Trophoblast cell (in vitro differentiated cells and primary cell): ENCODE data around the gene FADS6. TPM values are rescaled to one million over a fixed set of nuclear protein-coding genes. Genes with fewer than 3 reads are reported as not detected.

ENCODE experiments used
- DNase-seq, 2 donors: peaks; one replicate each; pipeline ENCODE4 v3.0.0-alpha.2; 2016
- H2AFZ ChIP-seq: 2 replicates; pipeline ENCODE4 v1.6.1; 2013; ENCODE audit warnings: low read length, moderate library complexity, mild to moderate bottlenecking; ENCODE audit not compliant: insufficient read depth, poor library complexity
- H2AK5ac ChIP-seq: 2 replicates; pipeline ENCODE4 v1.6.1; 2013; ENCODE audit warnings: mild to moderate bottlenecking, low read length
- H2BK120ac ChIP-seq: 2 replicates; pipeline ENCODE4 v1.6.1; 2013; ENCODE audit warnings: low read length, mild to moderate bottlenecking, moderate library complexity; ENCODE audit not compliant: insufficient read depth, poor library complexity
- H2BK12ac ChIP-seq: 2 replicates; pipeline ENCODE4 v1.6.1; 2013; ENCODE audit warnings: mild to moderate bottlenecking, low read length, moderate library complexity
- H2BK5ac ChIP-seq: 2 replicates; pipeline ENCODE4 v1.6.1; 2013; ENCODE audit warnings: low read length, low read depth, moderate library complexity, mild to moderate bottlenecking; ENCODE audit not compliant: poor library complexity
- H3K14ac ChIP-seq: 2 replicates; pipeline ENCODE4 v1.6.1; 2013; ENCODE audit warnings: mild to moderate bottlenecking, low read length
- H3K18ac ChIP-seq: 2 replicates; pipeline ENCODE4 v1.6.1; 2013; ENCODE audit warnings: mild to moderate bottlenecking, low read length
- H3K23ac ChIP-seq: 2 replicates; pipeline ENCODE4 v1.6.1; 2013; ENCODE audit warnings: low read length
- H3K27ac ChIP-seq: 2 replicates; pipeline ENCODE4 v1.5.1; 2013; ENCODE audit warnings: low read depth, mild to moderate bottlenecking, inconsistent platforms, low read length, moderate library complexity
- H3K27me3 ChIP-seq: 2 replicates; pipeline ENCODE4 v1.6.1; 2013; ENCODE audit warnings: inconsistent platforms, mild to moderate bottlenecking, low read length, moderate library complexity; ENCODE audit not compliant: insufficient read depth
- H3K36me3 ChIP-seq, 2 experiments: 1 replicate in 1 of 2; 2 replicates in 1 of 2; pipeline ENCODE4 v1.6.1; 2013; ENCODE audit warnings: low read length in 2 of 2, mild to moderate bottlenecking in 2 of 2, moderate library complexity in 1 of 2; ENCODE audit not compliant: insufficient read depth in 2 of 2, control insufficient read depth in 1 of 2
- H3K4ac ChIP-seq: 2 replicates; pipeline ENCODE4 v1.6.1; 2013; ENCODE audit warnings: low read depth, mild to moderate bottlenecking, low read length, moderate library complexity
- H3K4me1 ChIP-seq, 2 experiments: 1 replicate in 1 of 2; 2 replicates in 1 of 2; pipeline ENCODE4 v1.6.1; 2013; ENCODE audit warnings: low read length in 2 of 2, mild to moderate bottlenecking in 2 of 2, moderate library complexity in 1 of 2; ENCODE audit not compliant: insufficient read depth in 2 of 2, control insufficient read depth in 1 of 2
- H3K4me2 ChIP-seq: 2 replicates; pipeline ENCODE4 v1.6.1; 2013; ENCODE audit warnings: inconsistent platforms, mild to moderate bottlenecking, low read length, moderate library complexity
- H3K4me3 ChIP-seq: 2 replicates; pipeline ENCODE4 v1.5.1; 2013; ENCODE audit warnings: mild to moderate bottlenecking, low read depth, low read length, inconsistent platforms
- H3K79me1 ChIP-seq: one replicate; pipeline ENCODE4 v1.6.1; 2013; ENCODE audit warnings: low read length
- H3K79me2 ChIP-seq: 2 replicates; pipeline ENCODE4 v1.6.1; 2013; ENCODE audit warnings: low read length, mild to moderate bottlenecking; ENCODE audit not compliant: control insufficient read depth, insufficient read depth, poor library complexity
- H3K9ac ChIP-seq: 2 replicates; pipeline ENCODE4 v1.6.1; 2013; ENCODE audit warnings: mild to moderate bottlenecking, low read length
- H3K9me3 ChIP-seq: 2 replicates; pipeline ENCODE4 v1.6.1; 2013; ENCODE audit warnings: low read depth, mild to moderate bottlenecking, control low read depth, inconsistent platforms, low read length; ENCODE audit not compliant: insufficient read depth
- H4K12ac ChIP-seq: 2 replicates; pipeline ENCODE4 v1.6.1; 2013; ENCODE audit warnings: low read depth, mild to moderate bottlenecking, low read length, moderate library complexity
- H4K8ac ChIP-seq: 2 replicates; pipeline ENCODE4 v1.6.1; 2013; ENCODE audit warnings: low read depth, mild to moderate bottlenecking, low read length, moderate library complexity
- H4K91ac ChIP-seq: one replicate; pipeline ENCODE4 v1.6.1; 2013; ENCODE audit warnings: low read depth, mild to moderate bottlenecking, low read length, moderate library complexity
- WGBS: extraction: QIAGEN DNeasy Blood & Tissue Kit; methylation state at CpG from one replicate; pipeline ENCODE4 v1.1.7; 2013; ENCODE audit warnings: missing lambda C conversion rate; ENCODE audit not compliant: insufficient read length, insufficient coverage; ENCODE audit errors: extremely low coverage; 5-methylcytosine and 5-hydroxymethylcytosine counted together
- polyA plus RNA-seq: library from polyadenylated mRNA; stranded (reverse); fragments of 200-250 nt; gene quantifications from 2 replicates; pipeline ENCODE4 v1.2.3, GENCODE V29; 2013

FADS6 gene
- 0.22 and 0.35 TPM in 2 replicates for polyA plus RNA-seq

DNA sequence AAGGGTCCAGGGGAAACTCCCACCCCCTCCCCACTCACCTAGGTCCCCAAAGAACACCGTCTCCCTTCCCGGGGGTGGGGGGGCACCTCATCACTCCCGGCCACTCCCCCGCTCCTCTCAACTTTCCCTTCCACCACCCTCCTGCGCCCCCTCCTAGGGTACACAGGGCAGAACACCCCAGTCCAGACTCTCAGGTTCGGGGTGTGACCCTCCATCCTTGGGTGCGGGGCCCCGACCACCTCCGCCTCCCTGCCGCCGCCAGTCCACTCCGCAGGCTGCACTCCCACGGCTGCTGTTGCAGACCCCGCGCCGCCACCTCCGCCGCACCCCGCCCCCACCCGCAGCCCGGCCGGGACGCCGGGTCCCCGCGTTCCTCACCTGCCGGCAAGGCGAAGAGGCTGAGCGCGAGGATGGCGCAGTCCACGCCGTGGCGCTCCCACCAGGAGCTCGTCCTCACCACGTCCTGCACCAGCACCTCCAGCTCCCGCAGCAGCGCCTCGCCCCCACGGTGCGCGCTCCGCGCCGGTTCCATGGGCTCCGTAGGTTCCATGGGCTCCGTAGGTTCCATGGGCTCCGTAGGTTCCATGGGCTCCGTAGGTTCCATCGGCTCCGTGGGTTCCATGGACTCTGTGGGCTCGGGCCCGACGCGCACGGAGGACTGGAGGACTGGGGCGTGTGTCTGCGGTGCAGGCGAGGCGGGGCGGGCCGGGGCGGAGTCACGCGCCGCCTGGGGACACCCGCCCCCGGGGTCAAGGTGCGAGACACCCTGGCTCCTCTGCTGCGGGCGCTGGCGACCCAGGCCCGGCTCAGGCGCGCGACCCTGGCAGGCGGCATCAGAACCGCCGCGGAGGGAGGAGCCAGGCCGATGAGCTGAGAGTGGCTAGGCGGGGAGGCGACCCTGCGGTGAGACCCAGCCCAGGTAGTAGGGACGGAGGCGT lies at the start of gene FADS6:
FADS6 (minus strand) TSS at position 660 of the 938 bp plus-strand sequence; CDS start at position 622, 38 bp downstream.
- Histone ChIP-seq H3K4me1 (peaks cover 2 to 9% of the 10 kb centered on the region in 2 experiments), H3K23ac (no peak within 1 kb of the TSS), H3K27me3 (peaks cover 25% of the 10 kb centered on the region), H2BK120ac (no peak within 1 kb of the TSS), H3K27ac (no peak within 1 kb of the TSS), H3K9ac (no peak within 1 kb of the TSS), H2AK5ac (no peak within 1 kb of the TSS), H4K12ac (no peak within 1 kb of the TSS), H3K4me2 (peak within 1 kb of the TSS; percentile 51), H3K36me3 (no peaks in the 10 kb centered on the region), H3K14ac (no peak within 1 kb of the TSS), H3K9me3 (peaks cover 6% of the 10 kb centered on the region), H2BK12ac (no peak within 1 kb of the TSS), H2BK5ac (no peak within 1 kb of the TSS), H3K18ac (no peak within 1 kb of the TSS), H3K79me2 (no peaks in the 10 kb centered on the region), H3K4me3 (no peak within 1 kb of the TSS), H4K8ac (no peak within 1 kb of the TSS), H3K79me1 (no peaks in the 10 kb centered on the region), H2AFZ (no peak within 1 kb of the TSS), H4K91ac (no peak within 1 kb of the TSS), H3K4ac (no peak within 1 kb of the TSS)
- no peak for DNase-seq
- WGBS, result no CpG with 5 or more reads among the region's 86 CpGs

DNA sequence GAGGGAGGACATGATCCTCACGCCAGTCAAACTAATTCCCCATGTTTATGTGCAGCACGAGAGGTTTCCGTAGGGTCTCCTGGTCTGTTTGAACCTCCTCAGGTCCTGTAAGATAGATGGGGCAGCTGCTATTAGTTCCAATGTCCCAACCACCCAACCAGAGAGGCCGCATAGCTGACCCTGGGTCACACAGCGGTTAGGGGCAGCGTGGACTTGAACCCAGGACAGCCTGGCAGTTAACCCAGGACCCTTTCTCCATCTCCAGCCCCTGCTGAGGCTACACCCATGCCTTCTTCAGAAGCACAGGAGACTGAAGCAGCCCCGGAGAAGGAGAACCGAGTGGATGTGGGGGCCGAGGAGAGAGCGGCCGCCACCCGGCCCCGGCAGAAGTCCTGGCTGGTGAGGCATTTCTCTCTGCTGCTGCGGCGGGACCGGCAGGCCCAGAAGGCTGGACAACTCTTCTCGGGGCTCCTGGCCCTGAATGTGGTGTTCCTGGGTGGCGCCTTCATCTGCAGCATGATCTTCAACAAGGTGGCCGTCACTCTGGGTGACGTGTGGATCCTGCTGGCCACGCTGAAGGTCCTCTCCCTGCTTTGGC lies 47.8 kb upstream of the FADS6 start:
- H2BK12ac ChIP-seq, result no peak overlapping the region
- no peaks in the 10 kb centered on the region for H3K36me3 ChIP-seq
- no peak overlapping the region for H3K4ac ChIP-seq
- H4K91ac ChIP-seq, result no peak overlapping the region
- H3K14ac ChIP-seq, result no peak overlapping the region
- no peak overlapping the region for H4K12ac ChIP-seq
- no peak overlapping the region for H2BK120ac ChIP-seq
- no CpG with 5 or more reads among the region's 21 CpGs for WGBS
- DNase-seq, result no peak
- H3K27me3 ChIP-seq, result peaks cover 15% of the 10 kb centered on the region
- no peak overlapping the region for H3K4me3 ChIP-seq
- H3K18ac ChIP-seq, result no peak overlapping the region
- H4K8ac ChIP-seq, result no peak overlapping the region
- H3K4me2 ChIP-seq, result no peak overlapping the region
- H2AK5ac ChIP-seq, result no peak overlapping the region
- no peaks in the 10 kb centered on the region for H3K4me1 ChIP-seq
- peaks cover 5% of the 10 kb centered on the region for H3K9me3 ChIP-seq
- H2BK5ac ChIP-seq, result no peak overlapping the region
- H3K79me2 ChIP-seq, result no peaks in the 10 kb centered on the region
- H3K23ac ChIP-seq, result no peak overlapping the region
- no peaks in the 10 kb centered on the region for H3K79me1 ChIP-seq
- no peak overlapping the region for H3K9ac ChIP-seq
- no peak overlapping the region for H3K27ac ChIP-seq
- H2AFZ ChIP-seq, result no peak overlapping the region

- no peak overlapping the region for H3K23ac ChIP-seq
- no peak overlapping the region for H4K8ac ChIP-seq
- no CpG with 5 or more reads among the region's 8 CpGs for WGBS
- no peak overlapping the region for H3K4me3 ChIP-seq
- H3K4me2 ChIP-seq, result no peak overlapping the region
- no peak overlapping the region for H3K4ac ChIP-seq
- H3K14ac ChIP-seq, result no peak overlapping the region
- no peaks in the 10 kb centered on the region for H3K36me3 ChIP-seq
- no peak overlapping the region for H3K27ac ChIP-seq
- no peak overlapping the region for H2BK5ac ChIP-seq
- H4K12ac ChIP-seq, result no peak overlapping the region
- no peaks in the 10 kb centered on the region for H3K79me1 ChIP-seq
- no peak overlapping the region for H3K9ac ChIP-seq
- no peaks in the 10 kb centered on the region for H3K79me2 ChIP-seq
- no peaks in the 10 kb centered on the region for H3K4me1 ChIP-seq
- no peak overlapping the region for H2BK12ac ChIP-seq
- peaks cover 5% of the 10 kb centered on the region for H3K9me3 ChIP-seq
- no peak overlapping the region for H2AK5ac ChIP-seq
- no peak overlapping the region for H4K91ac ChIP-seq
- H2BK120ac ChIP-seq, result no peak overlapping the region
- no peak for DNase-seq
- no peak overlapping the region for H3K18ac ChIP-seq
- H3K27me3 ChIP-seq, result peaks cover 30% of the 10 kb centered on the region
- no peak overlapping the region for H2AFZ ChIP-seq
Observed at GRCh38 chr17:74939534-74939933, 46.1 kb upstream of the FADS6 start.

GRCh38 chr17:74938194-74938950 lies 44.9 kb upstream of the FADS6 start:
- no peak overlapping the region for H2BK120ac ChIP-seq
- H2AFZ ChIP-seq, result no peak overlapping the region
- H3K4me2 ChIP-seq, result no peak overlapping the region
- peaks cover 34% of the 10 kb centered on the region for H3K27me3 ChIP-seq
- no peak overlapping the region for H3K23ac ChIP-seq
- H3K4me1 ChIP-seq, result no peaks in the 10 kb centered on the region
- no peak overlapping the region for H2BK5ac ChIP-seq
- H3K4me3 ChIP-seq, result no peak overlapping the region
- peaks cover 5% of the 10 kb centered on the region for H3K9me3 ChIP-seq
- H4K12ac ChIP-seq, result no peak overlapping the region
- H3K4ac ChIP-seq, result no peak overlapping the region
- H3K27ac ChIP-seq, result no peak overlapping the region
- no peaks in the 10 kb centered on the region for H3K79me2 ChIP-seq
- H4K91ac ChIP-seq, result no peak overlapping the region
- no CpG with 5 or more reads among the region's 8 CpGs for WGBS
- no peak overlapping the region for H3K9ac ChIP-seq
- no peak overlapping the region for H3K14ac ChIP-seq
- no peaks in the 10 kb centered on the region for H3K79me1 ChIP-seq
- no peak overlapping the region for H3K18ac ChIP-seq
- no peak overlapping the region for H4K8ac ChIP-seq
- H2BK12ac ChIP-seq, result no peak overlapping the region
- no peak for DNase-seq
- no peaks in the 10 kb centered on the region for H3K36me3 ChIP-seq
- no peak overlapping the region for H2AK5ac ChIP-seq
